ENCODE measurements around the gene SIRT1. TPM values are rescaled to one million over a fixed set of nuclear protein-coding genes. Genes with fewer than 3 reads are reported as not detected.

SIRT1 gene
- polyA plus RNA-seq, 1 donor (not counting 4 experiments of a cell fraction or from before 2014, with no cell fraction given), result 9.8 TPM

GRCh38 chr10:67903581-67903980 is 19.1 kb downstream of the SIRT1 start:
- peaks cover 2% of the 10 kb centered on the region for H3K79me2 ChIP-seq (ENCODE audit: control insufficient read depth, insufficient read depth, low read length)
- no peak for FAIRE-seq

GRCh38 chr10:67912331-67912946 is 28.0 kb downstream of the SIRT1 start:
- Histone ChIP-seq H3K4me2 (ENCODE audit: control insufficient read depth, extremely low read depth, insufficient read depth, low read depth, low read length) (no peak overlapping the region), H3K9me1 (ENCODE audit: control insufficient read depth, extremely low read depth, insufficient read depth, low read length) (no peaks in the 10 kb centered on the region), H3K27ac (ENCODE audit: control insufficient read depth, insufficient read depth, low read length) (no peak overlapping the region), H3K79me2 (ENCODE audit: control insufficient read depth, insufficient read depth, low read length) (no peaks in the 10 kb centered on the region), H2AFZ (ENCODE audit: control insufficient read depth, low read length) (no peak overlapping the region), H3K4me1 (ENCODE audit: control insufficient read depth, extremely low read depth, insufficient read depth, low read length) (no peaks in the 10 kb centered on the region), H3K9ac (ENCODE audit: control insufficient read depth, extremely low read depth, insufficient read depth, low read length) (no peak overlapping the region), H4K20me1 (ENCODE audit: control insufficient read depth, extremely low read depth, insufficient read depth, low read length) (no peaks in the 10 kb centered on the region), H3K27me3 (ENCODE audit: control insufficient read depth, extremely low read depth, insufficient read depth, low read length) (no peaks in the 10 kb centered on the region), H3K36me3 (ENCODE audit: control insufficient read depth in 2 of 2, extremely low read depth in 1 of 2, insufficient read depth in 2 of 2, low read length in 2 of 2) (peaks cover 7 to 18% of the 10 kb centered on the region in 2 experiments), H3K4me3 (ENCODE audit: control insufficient read depth in 2 of 3, extremely low read depth in 1 of 3, insufficient read depth in 2 of 3, low read depth in 1 of 3, low read length in 3 of 3) (no peak overlapping the region), H3K9me3 (ENCODE audit: control insufficient read depth, low read depth, low read length) (no peaks in the 10 kb centered on the region)
- FAIRE-seq (no peak), DNase-seq (ENCODE audit: low read depth, low spot score) (no peak)
- dilution Hi-C loops (cut with MboI; ENCODE audit: extremely low pct_ligation_motif_present, low sequenced_read_pairs), result no loop called here
- TF ChIP-seq CTCF (optimal IDR thresholded peaks at IDR 0.05 in 1 of 3, IDR thresholded peaks at IDR 0.05 in 1 of 3, conservative IDR thresholded peaks at IDR 0.05 in 1 of 3; ENCODE audit: extremely low read depth in 1 of 3, insufficient read depth in 2 of 3, low read length in 3 of 3), result no peak
- no peak for TF ChIP-seq EZH2 (IDR thresholded peaks at IDR 0.05; ENCODE audit: low read length)

More at GRCh38 chr10:67903581-67903980, 19.1 kb downstream of the SIRT1 start:
- no peaks in the 10 kb centered on the region for H3K9me3 ChIP-seq (ENCODE audit: control insufficient read depth, low read depth, low read length)
- no peak overlapping the region for H3K4me2 ChIP-seq (ENCODE audit: control insufficient read depth, extremely low read depth, insufficient read depth, low read depth, low read length)
- no peaks in the 10 kb centered on the region for H3K27me3 ChIP-seq (ENCODE audit: control insufficient read depth, extremely low read depth, insufficient read depth, low read length)
- H3K27ac ChIP-seq (ENCODE audit: control insufficient read depth, insufficient read depth, low read length), result no peak overlapping the region
- no peak overlapping the region for H3K4me3 ChIP-seq (ENCODE audit: control insufficient read depth in 2 of 3, extremely low read depth in 1 of 3, insufficient read depth in 2 of 3, low read depth in 1 of 3, low read length in 3 of 3)
- no peaks in the 10 kb centered on the region for H3K9me1 ChIP-seq (ENCODE audit: control insufficient read depth, extremely low read depth, insufficient read depth, low read length)
- peaks cover 3% of the 10 kb centered on the region for H4K20me1 ChIP-seq (ENCODE audit: control insufficient read depth, extremely low read depth, insufficient read depth, low read length)
- no peaks in the 10 kb centered on the region for H3K4me1 ChIP-seq (ENCODE audit: control insufficient read depth, extremely low read depth, insufficient read depth, low read length)
- no peak for DNase-seq (ENCODE audit: low read depth, low spot score)
- H3K9ac ChIP-seq (ENCODE audit: control insufficient read depth, extremely low read depth, insufficient read depth, low read length), result no peak overlapping the region
- TF ChIP-seq EZH2 (IDR thresholded peaks at IDR 0.05; ENCODE audit: low read length), result no peak
- TF ChIP-seq CTCF (optimal IDR thresholded peaks at IDR 0.05 in 1 of 3, IDR thresholded peaks at IDR 0.05 in 1 of 3, conservative IDR thresholded peaks at IDR 0.05 in 1 of 3; ENCODE audit: extremely low read depth in 1 of 3, insufficient read depth in 2 of 3, low read length in 3 of 3), result no peak
- peaks cover 3 to 16% of the 10 kb centered on the region in 2 experiments for H3K36me3 ChIP-seq (ENCODE audit: control insufficient read depth in 2 of 2, extremely low read depth in 1 of 2, insufficient read depth in 2 of 2, low read length in 2 of 2)
- no peak overlapping the region for H2AFZ ChIP-seq (ENCODE audit: control insufficient read depth, low read length)
- dilution Hi-C loops (cut with MboI; ENCODE audit: extremely low pct_ligation_motif_present, low sequenced_read_pairs), result no loop called here

Data from keratinocyte (primary cell).